ENCODE data around the gene TTC7B.

The TTC7B gene

GRCh38 chr14:90728951-90729350 is 87.3 kb downstream of the TTC7B start:
- no peak overlapping the region for H3K27ac ChIP-seq
- H4K20me1 ChIP-seq (ENCODE audit: insufficient read depth), result no peaks in the 10 kb centered on the region

GRCh38 chr14:90727082-90727481 is 89.1 kb downstream of the TTC7B start:
- Histone ChIP-seq H3K36me3 (ENCODE audit: insufficient read depth) (no peaks in the 10 kb centered on the region), H3K4me1 (ENCODE audit: low read depth, poor library complexity, severe bottlenecking) (no peaks in the 10 kb centered on the region), H3K4me3 (IDR thresholded peaks at IDR 0.05; ENCODE audit: insufficient read depth, low read depth, low read length) (no peak overlapping the region), H3K9ac (no peak overlapping the region), H3K79me2 (ENCODE audit: insufficient read depth, low read depth) (no peaks in the 10 kb centered on the region), H2AFZ (ENCODE audit: low read depth) (no peak overlapping the region), H3K4me2 (no peak overlapping the region), H3K27ac (no peak overlapping the region), H4K20me1 (ENCODE audit: insufficient read depth) (no peaks in the 10 kb centered on the region), H3K27me3 (ENCODE audit: insufficient read depth, low read depth) (no peaks in the 10 kb centered on the region)
- TF ChIP-seq CTCF (conservative IDR thresholded peaks at IDR 0.05; ENCODE audit: low read depth, low read length), result no peak

More at GRCh38 chr14:90728951-90729350, 87.3 kb downstream of the TTC7B start:
- H3K79me2 ChIP-seq (ENCODE audit: insufficient read depth, low read depth), result no peaks in the 10 kb centered on the region
- H3K27me3 ChIP-seq (ENCODE audit: insufficient read depth, low read depth), result no peaks in the 10 kb centered on the region
- H3K4me2 ChIP-seq, result no peak overlapping the region
- H3K9ac ChIP-seq, result no peak overlapping the region
- no peaks in the 10 kb centered on the region for H3K36me3 ChIP-seq (ENCODE audit: insufficient read depth)
- no peak overlapping the region for H2AFZ ChIP-seq (ENCODE audit: low read depth)
- no peak overlapping the region for H3K4me3 ChIP-seq (IDR thresholded peaks at IDR 0.05; ENCODE audit: insufficient read depth, low read depth, low read length)
- no peak for TF ChIP-seq CTCF (conservative IDR thresholded peaks at IDR 0.05; ENCODE audit: low read depth, low read length)
- no peaks in the 10 kb centered on the region for H3K4me1 ChIP-seq (ENCODE audit: low read depth, poor library complexity, severe bottlenecking)

- H3K9ac ChIP-seq, result no peak overlapping the region
- H2AFZ ChIP-seq (ENCODE audit: low read depth), result no peak overlapping the region
- no peaks in the 10 kb centered on the region for H3K4me1 ChIP-seq (ENCODE audit: low read depth, poor library complexity, severe bottlenecking)
- H3K36me3 ChIP-seq (ENCODE audit: insufficient read depth), result no peaks in the 10 kb centered on the region
- H3K27ac ChIP-seq, result no peak overlapping the region
- no peak overlapping the region for H3K4me2 ChIP-seq
- no peak for TF ChIP-seq CTCF (conservative IDR thresholded peaks at IDR 0.05; ENCODE audit: low read depth, low read length)
- H3K4me3 ChIP-seq (IDR thresholded peaks at IDR 0.05; ENCODE audit: insufficient read depth, low read depth, low read length), result no peak overlapping the region
- H4K20me1 ChIP-seq (ENCODE audit: insufficient read depth), result no peaks in the 10 kb centered on the region
- no peaks in the 10 kb centered on the region for H3K79me2 ChIP-seq (ENCODE audit: insufficient read depth, low read depth)
- H3K27me3 ChIP-seq (ENCODE audit: insufficient read depth, low read depth), result no peaks in the 10 kb centered on the region
These were observed 89.6 kb downstream of the TTC7B start for GRCh38 chr14:90726656-90727055.

GRCh38 chr14:90724866-90725265 is 91.4 kb downstream of the TTC7B start:
- no peak overlapping the region for H2AFZ ChIP-seq (ENCODE audit: low read depth)
- no peaks in the 10 kb centered on the region for H3K27me3 ChIP-seq (ENCODE audit: insufficient read depth, low read depth)
- H4K20me1 ChIP-seq (ENCODE audit: insufficient read depth), result no peaks in the 10 kb centered on the region
- H3K4me2 ChIP-seq, result no peak overlapping the region
- H3K27ac ChIP-seq, result no peak overlapping the region
- no peaks in the 10 kb centered on the region for H3K79me2 ChIP-seq (ENCODE audit: insufficient read depth, low read depth)
- H3K4me1 ChIP-seq (ENCODE audit: low read depth, poor library complexity, severe bottlenecking), result no peaks in the 10 kb centered on the region
- H3K9ac ChIP-seq, result no peak overlapping the region
- no peaks in the 10 kb centered on the region for H3K36me3 ChIP-seq (ENCODE audit: insufficient read depth)
- no peak overlapping the region for H3K4me3 ChIP-seq (IDR thresholded peaks at IDR 0.05; ENCODE audit: insufficient read depth, low read depth, low read length)
- TF ChIP-seq CTCF (conservative IDR thresholded peaks at IDR 0.05; ENCODE audit: low read depth, low read length), result no peak

All from KMS-11 (cell line).